ENCODE data around the gene CAMK4.

The CAMK4 gene

GRCh38 chr5:111422747-111423720, 198.8 kb downstream of the CAMK4 start:
- DNase-seq (ENCODE audit: low read depth) = no peak

DNA sequence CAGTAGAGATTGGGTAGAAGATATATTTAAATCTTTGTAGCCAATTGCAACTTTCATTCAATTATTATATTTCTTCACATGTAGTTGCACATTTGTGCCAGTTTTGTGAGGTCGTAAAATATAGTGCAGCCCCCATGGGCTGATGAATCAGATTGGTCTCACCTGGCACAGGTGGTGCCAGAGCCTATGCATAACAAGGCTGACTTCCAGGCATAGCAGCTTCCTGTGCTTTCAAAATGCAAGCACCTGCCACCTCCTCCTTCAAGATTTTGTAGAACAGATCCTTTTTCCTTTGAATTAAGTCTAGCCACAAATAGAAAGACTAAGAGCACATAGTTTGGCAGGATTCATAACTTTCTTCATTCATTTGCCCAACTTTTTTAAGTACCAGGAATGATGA, 201.0 kb downstream of the CAMK4 start:
- DNase-seq (ENCODE audit: low read depth) = no peak

GRCh38 chr5:111427762-111428161, 203.6 kb downstream of the CAMK4 start:
- no peak for DNase-seq (ENCODE audit: low read depth)

DNA sequence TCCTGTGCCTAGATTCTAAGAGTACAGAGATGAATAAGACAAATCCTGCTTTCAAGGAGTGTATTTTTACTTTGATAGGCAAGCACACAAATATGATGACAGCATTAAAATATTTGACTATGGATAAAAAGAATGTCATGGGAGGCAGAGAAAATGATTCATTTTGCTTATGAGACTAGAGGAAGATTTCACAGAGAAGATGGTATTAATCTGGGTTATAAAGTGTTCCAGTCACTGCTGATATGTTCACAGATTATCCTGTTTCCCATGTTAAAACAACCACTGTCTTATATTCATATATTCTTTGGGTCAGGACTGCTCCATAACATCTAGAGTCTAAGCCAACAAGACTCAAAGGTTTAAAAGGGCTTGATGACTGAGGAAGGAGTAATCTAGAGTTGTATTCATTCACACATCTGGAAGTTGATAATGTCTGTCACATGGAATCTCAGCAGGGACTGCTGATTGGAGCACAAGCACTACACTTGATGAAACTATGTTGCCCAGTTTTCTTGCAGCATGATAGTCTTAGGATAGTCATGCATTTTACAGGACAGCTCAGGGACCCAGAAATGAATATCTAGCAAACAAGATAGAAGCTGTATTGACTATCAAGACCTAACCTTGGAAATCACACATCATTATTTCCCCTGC, 208.8 kb downstream of the CAMK4 start:
- no peak for DNase-seq (ENCODE audit: low read depth)

DNA sequence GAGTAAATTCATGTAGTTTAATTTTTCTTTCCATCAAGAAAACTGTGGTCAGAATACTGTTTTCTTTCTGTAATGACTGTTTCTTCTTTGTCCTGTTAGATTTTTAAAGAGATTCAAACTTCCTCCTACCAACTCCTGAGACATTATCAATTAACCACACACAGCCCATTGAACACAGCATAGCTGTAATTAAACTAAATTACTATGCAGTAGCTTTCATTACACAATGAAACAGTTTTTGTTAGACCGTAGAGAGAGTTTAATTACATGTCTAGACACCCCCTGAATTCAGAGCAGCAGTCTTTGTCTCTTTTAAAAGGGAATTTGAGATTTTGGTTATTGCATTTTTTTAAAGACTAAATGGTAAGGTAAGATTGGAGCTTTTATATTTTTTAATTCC, 210.6 kb downstream of the CAMK4 start:
- no peak for DNase-seq (ENCODE audit: low read depth)

DNA sequence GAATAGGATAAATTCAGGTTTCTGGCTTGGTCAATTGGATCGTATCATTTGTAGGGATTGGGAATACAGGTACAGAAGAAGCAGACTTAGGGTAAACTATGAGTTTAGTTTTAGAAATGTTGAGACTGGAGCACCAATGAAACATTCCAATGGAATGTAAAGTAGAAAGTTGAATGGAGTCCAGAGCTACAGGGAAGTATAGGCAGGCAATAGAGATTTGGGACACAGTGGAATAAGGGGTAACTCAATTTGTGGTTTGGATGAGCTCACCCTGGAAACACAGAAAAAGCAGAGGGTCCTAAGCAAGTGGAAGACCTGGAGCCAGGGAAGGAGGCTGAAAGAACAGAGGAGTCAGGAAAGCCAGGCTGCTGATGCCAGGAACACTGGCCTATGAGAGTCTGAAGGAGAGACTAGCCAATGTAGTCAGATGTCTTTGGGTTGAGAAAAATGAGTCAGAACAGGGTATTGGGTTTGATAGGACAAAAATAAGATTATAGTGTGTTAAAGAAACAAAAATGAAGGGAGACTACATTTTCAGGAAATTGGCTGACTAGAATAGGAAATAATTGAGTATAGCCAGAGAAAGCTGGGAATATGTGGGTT, 215.4 kb downstream of the CAMK4 start:
- DNase-seq (ENCODE audit: low read depth) = no peak

DNA sequence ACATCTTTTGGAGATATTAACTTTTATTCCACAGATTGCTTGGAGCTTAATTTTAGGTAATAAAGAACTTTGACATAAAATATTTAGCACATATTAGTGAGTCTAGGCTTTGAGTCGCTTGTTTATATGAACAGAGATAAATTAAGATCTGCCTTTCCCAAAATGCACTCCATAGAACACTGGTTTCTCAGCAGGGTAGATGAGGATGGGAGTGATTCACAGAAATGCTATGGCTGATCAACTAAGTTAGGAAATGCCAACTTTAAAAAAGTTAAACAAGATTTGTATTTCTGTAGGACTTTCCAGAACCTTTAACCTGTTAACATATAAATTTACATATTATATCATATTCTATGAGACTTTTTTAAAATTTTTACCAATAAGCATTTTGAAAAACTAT, 222.9 kb downstream of the CAMK4 start:
- no peak for DNase-seq (ENCODE audit: low read depth)

GRCh38 chr5:111447822-111448221, 223.6 kb downstream of the CAMK4 start:
- DNase-seq (ENCODE audit: low read depth) = no peak

DNA sequence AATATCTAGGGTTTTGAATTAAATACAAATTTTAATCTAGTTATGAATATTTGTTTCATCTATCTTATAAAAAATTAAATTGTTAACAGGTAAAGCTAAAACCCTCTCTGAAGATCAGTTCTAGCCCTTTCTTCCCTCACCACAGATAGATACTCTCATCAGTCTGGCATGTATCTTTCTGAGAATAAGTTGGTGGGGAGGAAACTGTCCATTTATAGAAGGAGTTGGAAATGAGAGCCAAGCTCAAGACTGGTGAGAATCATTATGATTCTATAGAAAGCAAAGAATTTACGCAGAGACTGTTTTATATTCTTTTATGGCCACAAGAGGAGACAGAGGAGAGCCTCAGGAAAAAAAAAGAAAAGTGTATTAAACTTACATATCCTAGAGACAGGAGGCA, 229.1 kb downstream of the CAMK4 start:
- no peak for DNase-seq (ENCODE audit: low read depth)

DNA sequence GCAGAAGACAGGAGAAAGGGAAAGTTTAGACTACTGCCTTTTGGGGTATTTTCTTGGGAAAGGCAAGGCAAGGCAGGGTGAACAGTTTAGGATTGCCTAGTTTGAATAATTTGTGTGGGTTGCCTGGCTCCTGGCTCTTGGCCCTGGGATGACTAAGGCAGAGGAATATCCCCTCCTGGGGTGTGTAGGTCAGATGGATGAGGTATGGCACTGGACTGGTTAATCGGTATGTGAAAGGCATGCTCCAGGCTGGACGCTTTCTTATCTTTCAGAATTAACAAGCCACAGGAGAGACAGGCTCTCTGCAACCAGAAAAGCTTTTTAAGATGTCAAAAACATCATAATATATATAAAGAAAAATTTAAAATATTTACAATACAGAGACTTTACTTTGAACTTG, 229.6 kb downstream of the CAMK4 start:
- no peak for DNase-seq (ENCODE audit: low read depth)

DNA sequence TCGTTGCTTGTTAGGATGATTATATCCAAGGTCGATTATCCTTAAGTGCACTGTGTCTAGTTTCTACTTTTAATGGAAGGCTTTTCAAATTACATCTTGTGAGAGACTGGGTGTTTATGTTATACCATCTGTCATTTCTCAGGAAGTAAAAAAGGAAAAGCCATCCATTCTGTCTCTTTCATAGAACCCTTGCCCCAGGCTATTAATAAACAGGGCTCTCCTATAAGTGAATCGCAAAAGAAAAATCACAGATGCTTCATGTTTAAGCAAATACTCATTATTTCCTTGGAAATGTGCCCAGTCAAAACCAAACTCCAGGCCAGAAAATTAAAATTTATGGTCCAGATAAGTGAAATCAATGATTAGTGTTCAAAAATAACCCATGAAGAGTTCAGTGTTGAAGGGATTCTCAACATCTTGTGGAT, 230.0 kb downstream of the CAMK4 start:
- DNase-seq (ENCODE audit: low read depth) = no peak

DNA sequence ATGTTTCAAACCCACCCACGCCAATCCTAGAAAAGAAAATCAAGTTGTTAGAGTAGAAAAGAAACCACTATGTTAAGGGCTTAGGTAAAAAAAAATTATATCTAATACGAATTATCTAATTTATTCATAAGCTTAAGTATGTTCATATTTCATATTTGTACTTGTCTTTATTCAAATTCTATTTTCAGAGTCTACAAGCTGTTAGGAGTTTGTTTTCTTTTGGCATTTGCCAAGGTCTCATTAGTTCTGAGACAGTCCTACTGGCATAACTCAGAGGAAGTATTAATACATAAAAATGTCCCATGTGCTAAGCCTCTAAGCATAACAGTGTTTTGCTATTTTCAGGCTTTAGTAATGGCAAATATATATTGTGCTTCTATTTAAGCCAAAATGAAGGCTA, 230.6 kb downstream of the CAMK4 start:
- DNase-seq (ENCODE audit: low read depth) = no peak

GRCh38 chr5:111461255-111461671, 237.1 kb downstream of the CAMK4 start:
- DNase-seq (ENCODE audit: low read depth) = no peak

DNA sequence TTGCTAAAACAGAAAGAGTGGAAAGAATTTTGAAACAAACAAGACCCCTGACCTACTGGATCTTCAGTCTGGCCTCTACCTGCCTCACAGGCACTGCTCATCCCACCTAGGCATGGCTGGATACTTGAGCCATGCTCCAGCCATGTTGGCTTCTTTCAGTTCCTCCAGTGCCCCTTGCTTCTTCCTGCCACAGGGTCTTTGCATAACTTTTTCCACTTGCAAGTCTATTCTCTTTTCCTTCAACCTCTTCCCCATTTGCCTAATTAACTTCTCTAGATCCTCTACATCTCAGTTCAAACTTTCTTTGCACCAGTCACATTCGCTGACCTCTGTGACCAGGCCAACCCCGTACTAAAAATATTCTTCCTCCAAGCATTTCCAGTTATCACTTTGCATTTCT, 237.8 kb downstream of the CAMK4 start:
- no peak for DNase-seq (ENCODE audit: low read depth)

DNA sequence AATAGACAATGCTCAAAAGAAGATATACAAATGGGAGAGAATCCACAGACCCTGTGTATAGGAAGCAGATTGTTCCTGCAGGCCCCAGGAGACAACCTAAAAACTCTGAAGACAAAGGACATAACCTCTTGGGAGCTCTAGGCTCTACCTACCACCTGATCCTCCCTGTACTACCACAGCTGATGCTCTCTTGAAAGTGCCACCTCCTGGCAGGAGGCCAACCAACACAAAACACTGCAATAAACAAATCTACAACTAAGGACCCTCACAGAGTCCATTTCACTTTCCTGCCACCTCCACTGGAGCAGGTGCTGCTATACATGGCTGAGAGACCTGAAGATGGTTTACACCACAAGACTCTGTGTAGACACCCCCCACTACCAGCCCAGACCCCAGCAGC, 239.1 kb downstream of the CAMK4 start:
- no peak for DNase-seq (ENCODE audit: low read depth)

GRCh38 chr5:111469293-111469896, 245.2 kb downstream of the CAMK4 start:
- DNase-seq (ENCODE audit: low read depth) = no peak

DNA sequence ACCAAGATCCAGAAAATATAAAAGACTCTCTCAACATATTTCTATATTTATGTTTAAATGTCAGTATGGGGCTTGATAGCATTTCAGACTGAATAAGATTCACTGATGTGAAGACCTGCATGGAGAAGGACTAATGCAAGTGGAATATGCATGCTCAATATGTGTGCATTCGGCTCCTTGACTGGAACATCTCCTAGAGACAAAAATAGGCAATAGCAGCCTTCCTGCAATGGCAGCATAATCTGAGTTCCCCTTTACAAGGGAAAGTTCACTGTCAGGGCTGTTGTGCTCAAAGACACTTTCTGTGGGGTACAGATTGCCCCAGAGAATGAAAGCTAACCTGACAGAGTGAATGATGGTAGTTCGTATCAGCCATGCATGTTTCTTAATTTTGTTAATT, 245.7 kb downstream of the CAMK4 start:
- DNase-seq (ENCODE audit: low read depth) = no peak

GRCh38 chr5:111472096-111472495, 247.9 kb downstream of the CAMK4 start:
- DNase-seq (ENCODE audit: low read depth) = no peak

DNA sequence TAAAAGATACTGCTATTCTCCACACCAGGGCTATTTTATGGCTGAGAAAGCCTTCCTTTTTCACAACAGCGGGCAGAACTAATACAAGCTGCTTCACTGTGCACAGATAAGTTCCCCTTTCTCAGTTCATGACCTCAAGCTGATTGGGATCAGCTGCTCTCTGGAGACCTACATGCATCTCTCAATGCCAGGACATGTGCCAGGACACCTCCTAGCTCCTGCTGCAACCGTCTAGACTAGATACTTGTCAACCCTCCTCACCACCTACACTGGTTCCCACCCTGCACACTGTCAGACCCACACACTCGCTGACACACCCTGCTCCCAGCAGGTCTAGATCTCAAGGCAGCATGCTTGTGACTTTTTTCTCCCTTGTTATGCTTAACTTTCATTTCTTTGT, 248.4 kb downstream of the CAMK4 start:
- no peak for DNase-seq (ENCODE audit: low read depth)

- DNase-seq (ENCODE audit: low read depth) = no peak
These were observed 254.1 kb downstream of the CAMK4 start for GRCh38 chr5:111478266-111478665.

GRCh38 chr5:111478898-111479297, 254.7 kb downstream of the CAMK4 start:
- no peak for DNase-seq (ENCODE audit: low read depth)

DNA sequence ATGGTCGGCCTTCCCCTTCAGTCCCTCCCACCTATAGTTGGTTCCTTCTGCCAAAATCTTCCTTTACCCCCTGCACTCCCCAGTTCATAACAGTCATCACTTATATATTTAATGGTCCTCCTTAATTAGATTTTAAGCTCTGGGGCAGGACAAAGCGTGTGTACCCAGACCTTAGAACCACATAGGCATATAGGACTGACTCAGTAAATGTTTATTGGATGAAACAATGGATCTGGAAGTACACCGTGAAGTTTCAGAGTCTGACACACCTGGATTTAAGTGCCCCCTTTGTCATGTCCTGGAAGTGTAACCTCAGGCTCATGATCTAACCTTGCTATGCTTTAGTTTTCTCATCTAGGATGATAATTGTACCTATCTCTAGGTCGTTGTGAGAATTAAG, 256.2 kb downstream of the CAMK4 start:
- no peak for DNase-seq (ENCODE audit: low read depth)

DNA sequence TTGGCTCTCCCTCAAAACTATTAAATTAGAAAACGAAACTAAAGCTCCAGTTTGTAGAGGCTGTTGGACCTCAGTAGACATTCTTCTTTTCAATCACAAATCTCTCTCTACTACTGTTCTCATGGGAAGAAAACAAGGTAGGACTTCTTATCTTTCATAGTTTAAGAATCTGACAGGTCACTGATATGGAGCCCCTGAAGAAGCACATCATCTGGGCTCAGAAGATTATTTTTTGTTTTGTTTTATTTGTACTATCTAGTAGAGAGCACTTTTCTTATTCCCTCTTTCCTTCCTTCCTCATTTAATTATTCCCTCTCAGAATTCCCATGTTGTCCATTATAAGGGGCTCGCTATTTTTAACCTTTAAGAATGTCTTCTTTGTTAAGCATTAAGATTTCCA, 261.9 kb downstream of the CAMK4 start:
- DNase-seq (ENCODE audit: low read depth) = no peak

Measured in activated T-helper 1 cell treated with Interleukin-2 at 50 U/mL for 16 hours (primary cell).